Endodermal cell (in vitro differentiated cells): Measurements from ENCODE around the gene GIMAP4. TPM values are rescaled to one million over a fixed set of nuclear protein-coding genes. Genes with fewer than 3 reads are reported as not detected.
"Not testable (repeated sequence)": the region's sequence is repeated elsewhere in the genome, so short reads cannot be mapped to it uniquely, and the experiment has no call there.

Experiments used
- DNase-seq: peaks from one replicate; pipeline ENCODE4 v3.0.0-alpha.2; 2017
- H3K27ac ChIP-seq: 2 replicates; pipeline ENCODE4 v1.5.1; 2013; ENCODE audit warnings: mild to moderate bottlenecking, low read depth, low read length, moderate library complexity
- H3K27me3 ChIP-seq: 2 replicates; pipeline ENCODE4 v1.6.1; 2013; ENCODE audit warnings: mild to moderate bottlenecking, low read length, moderate library complexity; ENCODE audit not compliant: insufficient read depth, control insufficient read depth, poor library complexity, severe bottlenecking
- H3K36me3 ChIP-seq: 2 replicates; pipeline ENCODE4 v1.7.0; 2013; ENCODE audit warnings: mild to moderate bottlenecking, low read length, moderate library complexity; ENCODE audit not compliant: control insufficient read depth, insufficient read depth
- H3K4me1 ChIP-seq: one replicate; pipeline ENCODE4 v1.7.0; 2013; ENCODE audit warnings: low read length; ENCODE audit not compliant: control insufficient read depth, insufficient read depth
- H3K4me3 ChIP-seq: 2 replicates; pipeline ENCODE4 v1.5.1; 2013; ENCODE audit warnings: mild to moderate bottlenecking, low read length, moderate library complexity
- H3K9ac ChIP-seq: 2 replicates; pipeline ENCODE4 v1.6.1; 2013; ENCODE audit warnings: mild to moderate bottlenecking, low read length, moderate library complexity; ENCODE audit not compliant: poor library complexity, severe bottlenecking; ENCODE audit errors: extremely low read depth
- H3K9me3 ChIP-seq: 2 replicates; pipeline ENCODE4 v1.6.1; 2013; ENCODE audit warnings: mild to moderate bottlenecking, low read length, moderate library complexity; ENCODE audit not compliant: control insufficient read depth
- H3K27ac Mint-ChIP-seq: 2 replicates; pipeline ENCODE4 v1.8.0; 2020; ENCODE audit warnings: mixed read lengths
- H3K27me3 Mint-ChIP-seq: 2 replicates; pipeline ENCODE4 v1.8.0; 2021; ENCODE audit warnings: mild to moderate bottlenecking, mixed read lengths; ENCODE audit not compliant: insufficient read depth
- H3K36me3 Mint-ChIP-seq: 2 replicates; pipeline ENCODE4 v1.8.0; 2020; ENCODE audit warnings: low read depth, mixed read lengths
- H3K4me1 Mint-ChIP-seq: 2 replicates; pipeline ENCODE4 v1.8.0; 2020; ENCODE audit warnings: mixed read lengths
- H3K4me3 Mint-ChIP-seq: 2 replicates; pipeline ENCODE4 v1.8.0; 2020; ENCODE audit warnings: mild to moderate bottlenecking, moderate library complexity, mixed read lengths
- H3K9me3 Mint-ChIP-seq: 2 replicates; pipeline ENCODE4 v1.8.0; 2020; ENCODE audit warnings: mild to moderate bottlenecking, mixed read lengths
- WGBS, 2 experiments: methylation state at CpG; one replicate each; pipeline versions ENCODE4 v1.1.5 to v1.1.7; 2013; ENCODE audit warnings: missing lambda C conversion rate in 2 of 2, mixed read lengths in 1 of 2; ENCODE audit not compliant: insufficient coverage in 1 of 2, insufficient read length in 1 of 2; 5-methylcytosine and 5-hydroxymethylcytosine counted together
- long read RNA-seq, 4 experiments: library from polyadenylated mRNA in 2 of 4; library from RNA in 1 of 4; library from capped mRNA in 1 of 4; stranded (forward) in 3 of 4; unstranded in 1 of 4; transcript quantifications; one replicate each; pipeline ENCODE4 v2.0.0, GENCODE V29; 2020 to 2021; ENCODE audit warnings: inconsistent platforms in 1 of 4
- polyA plus RNA-seq, 2 experiments: library from polyadenylated mRNA; stranded (reverse); fragments of 50-300 nt; gene quantifications; one replicate each; pipeline ENCODE4 v1.2.3, GENCODE V29; 2013
- total RNA-seq, 2 donors: library from RNA; stranded (reverse); fragmentation: NEBNext Ultra II Directional in 1 of 2; extraction: Animal tissue kit (Norgen Biotek cat#: 25700) in 1 of 2; gene quantifications; 2 replicates in 1 of 2; 3 replicates in 1 of 2; pipeline ENCODE4 v1.2.1, GENCODE V29; 2021
- TF ChIP-seq, protein P1 (sequence below): fragments of 200-600 bp; sonication (generic); conservative IDR thresholded peaks from 2 replicates; pipeline ENCODE4 v1.5.0; 2021; ENCODE audit warnings: antibody characterized with exemption, mild to moderate bottlenecking

GIMAP4 gene
- total RNA-seq, result under 1 TPM in 1 of 2 donors, not detected in 1; 0.33 TPM
- polyA plus RNA-seq (2013, experiment 1 of 2), result not detected
- not detected for polyA plus RNA-seq (2013, experiment 2 of 2)
- long read RNA-seq, experiment 1, result 0 reads
- long read RNA-seq, experiment 2, result 0 reads
- long read RNA-seq, experiment 3, result 0 reads
- long read RNA-seq, experiment 4, result 0 reads

GRCh38 chr7:150567169-150567568 is at the start of gene GIMAP4:
GIMAP4 (plus strand) TSS chr7:150567390; CDS start chr7:150569902, 2,512 bp downstream.
- Histone ChIP-seq H3K9me3 (no peaks in the 10 kb centered on the region), H3K36me3 (no peaks in the 10 kb centered on the region), H3K4me1 (no peaks in the 10 kb centered on the region), H3K27ac (no peak within 1 kb of the TSS), H3K4me3 (no peak within 1 kb of the TSS), H3K27me3 (no peaks in the 10 kb centered on the region), H3K9ac (no peak within 1 kb of the TSS)
- H3K4me3 Mint-ChIP-seq, result no peak within 1 kb of the TSS
- H3K36me3 Mint-ChIP-seq, result no peaks in the 10 kb centered on the region
- 82 to 86% methylated on average over 9 of the region's 9 CpGs for WGBS, 2 experiments
- no peaks in the 10 kb centered on the region for H3K4me1 Mint-ChIP-seq
- H3K27me3 Mint-ChIP-seq, result no peaks in the 10 kb centered on the region
- no peak within 1 kb of the TSS for H3K27ac Mint-ChIP-seq
- no peaks in the 10 kb centered on the region for H3K9me3 Mint-ChIP-seq
- no peak for DNase-seq
- TF ChIP-seq, protein P1, sequence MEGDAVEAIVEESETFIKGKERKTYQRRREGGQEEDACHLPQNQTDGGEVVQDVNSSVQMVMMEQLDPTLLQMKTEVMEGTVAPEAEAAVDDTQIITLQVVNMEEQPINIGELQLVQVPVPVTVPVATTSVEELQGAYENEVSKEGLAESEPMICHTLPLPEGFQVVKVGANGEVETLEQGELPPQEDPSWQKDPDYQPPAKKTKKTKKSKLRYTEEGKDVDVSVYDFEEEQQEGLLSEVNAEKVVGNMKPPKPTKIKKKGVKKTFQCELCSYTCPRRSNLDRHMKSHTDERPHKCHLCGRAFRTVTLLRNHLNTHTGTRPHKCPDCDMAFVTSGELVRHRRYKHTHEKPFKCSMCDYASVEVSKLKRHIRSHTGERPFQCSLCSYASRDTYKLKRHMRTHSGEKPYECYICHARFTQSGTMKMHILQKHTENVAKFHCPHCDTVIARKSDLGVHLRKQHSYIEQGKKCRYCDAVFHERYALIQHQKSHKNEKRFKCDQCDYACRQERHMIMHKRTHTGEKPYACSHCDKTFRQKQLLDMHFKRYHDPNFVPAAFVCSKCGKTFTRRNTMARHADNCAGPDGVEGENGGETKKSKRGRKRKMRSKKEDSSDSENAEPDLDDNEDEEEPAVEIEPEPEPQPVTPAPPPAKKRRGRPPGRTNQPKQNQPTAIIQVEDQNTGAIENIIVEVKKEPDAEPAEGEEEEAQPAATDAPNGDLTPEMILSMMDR, result no peak

DNA sequence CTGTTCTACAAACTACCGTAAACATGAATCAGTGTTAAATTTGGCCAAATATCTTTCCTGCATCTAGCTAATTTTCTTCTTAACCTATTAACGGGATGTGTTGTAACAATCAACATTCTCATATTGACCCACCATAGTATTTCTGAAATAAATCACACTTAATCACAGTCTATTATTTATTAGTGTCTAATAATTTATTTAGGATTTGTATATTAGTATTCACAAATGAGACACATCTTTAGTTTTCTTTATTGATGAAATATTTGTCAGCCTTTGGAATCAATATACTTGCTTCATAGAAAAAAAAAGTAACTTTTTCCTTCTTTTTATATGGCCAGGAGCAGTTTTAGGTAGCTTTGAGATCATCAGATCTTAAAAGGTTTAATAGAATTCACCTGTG is 47.9 kb upstream of the GIMAP4 start:
- 86 to 98% methylated on average over 2 of the region's 2 CpGs for WGBS, 2 experiments
- Histone ChIP-seq H3K36me3 (no peaks in the 10 kb centered on the region), H3K27me3 (no peaks in the 10 kb centered on the region), H3K4me3 (no peak overlapping the region), H3K9ac (no peak overlapping the region), H3K9me3 (no peaks in the 10 kb centered on the region), H3K4me1 (no peaks in the 10 kb centered on the region), H3K27ac (no peak overlapping the region)
- H3K4me1 Mint-ChIP-seq, result no peaks in the 10 kb centered on the region
- TF ChIP-seq, protein P1, result no peak
- H3K27ac Mint-ChIP-seq, result no peak overlapping the region
- H3K4me3 Mint-ChIP-seq, result no peak overlapping the region
- peaks cover 21% of the 10 kb centered on the region for H3K9me3 Mint-ChIP-seq
- peaks cover 2% of the 10 kb centered on the region for H3K27me3 Mint-ChIP-seq
- H3K36me3 Mint-ChIP-seq, result no peaks in the 10 kb centered on the region
- no peak for DNase-seq

- no peaks in the 10 kb centered on the region for H3K27me3 Mint-ChIP-seq
- H3K9ac ChIP-seq, result no peak overlapping the region
- H3K9me3 Mint-ChIP-seq, result peaks cover 25% of the 10 kb centered on the region
- no peaks in the 10 kb centered on the region for H3K36me3 ChIP-seq
- H3K4me1 Mint-ChIP-seq, result no peaks in the 10 kb centered on the region
- WGBS, 2 experiments, result 86 to 89% methylated on average over 8 of the region's 8 CpGs
- TF ChIP-seq, protein P1, result no peak
- no peaks in the 10 kb centered on the region for H3K9me3 ChIP-seq
- no peak for DNase-seq
- no peaks in the 10 kb centered on the region for H3K36me3 Mint-ChIP-seq
- no peak overlapping the region for H3K4me3 ChIP-seq
- no peak overlapping the region for H3K27ac Mint-ChIP-seq
- no peak overlapping the region for H3K4me3 Mint-ChIP-seq
- H3K27ac ChIP-seq, result no peak overlapping the region
- no peaks in the 10 kb centered on the region for H3K27me3 ChIP-seq
- no peaks in the 10 kb centered on the region for H3K4me1 ChIP-seq
Measured at GRCh38 chr7:150520145-150520544, 47.0 kb upstream of the GIMAP4 start.

GRCh38 chr7:150522931-150523330 is 44.3 kb upstream of the GIMAP4 start:
- H3K4me3 Mint-ChIP-seq, H3K36me3 ChIP-seq, H3K9ac ChIP-seq, H3K4me1 Mint-ChIP-seq, H3K4me1 ChIP-seq, H3K27ac ChIP-seq, H3K27me3 Mint-ChIP-seq, H3K27ac Mint-ChIP-seq, DNase-seq, H3K4me3 ChIP-seq, H3K36me3 Mint-ChIP-seq, H3K27me3 ChIP-seq, H3K9me3 ChIP-seq: not testable (repeated sequence)
- 31 to 36% methylated on average over 2 to 6 of the region's 6 CpGs for WGBS, 2 experiments
- peaks cover 27% of the 10 kb centered on the region for H3K9me3 Mint-ChIP-seq
